GM10266 (cell line): ENCODE measurements around the gene UBQLN1.
"Not testable (repeated sequence)": the region's sequence is repeated elsewhere in the genome, so short reads cannot be mapped to it uniquely, and the experiment has no call there.

Experiments
- DNase-seq: peaks from one replicate; pipeline ENCODE4 v3.0.0; 2012; ENCODE audit errors: extremely low spot score
- TF ChIP-seq, protein P1 (sequence below): IDR thresholded peaks from 2 replicates; pipeline ENCODE4 v1.5.1; 2012; ENCODE audit warnings: mild to moderate bottlenecking, low read depth; ENCODE audit not compliant: control insufficient read depth, insufficient read depth; ENCODE audit errors: missing control alignments

Gene UBQLN1

GRCh38 chr9:83707768-83708514 lies at the start of gene UBQLN1:
Gene UBQLN1, minus strand, starts transcription at chr9:83707958. Its CDS starts 279 bp downstream, at chr9:83707679.
- TF ChIP-seq, protein P1, sequence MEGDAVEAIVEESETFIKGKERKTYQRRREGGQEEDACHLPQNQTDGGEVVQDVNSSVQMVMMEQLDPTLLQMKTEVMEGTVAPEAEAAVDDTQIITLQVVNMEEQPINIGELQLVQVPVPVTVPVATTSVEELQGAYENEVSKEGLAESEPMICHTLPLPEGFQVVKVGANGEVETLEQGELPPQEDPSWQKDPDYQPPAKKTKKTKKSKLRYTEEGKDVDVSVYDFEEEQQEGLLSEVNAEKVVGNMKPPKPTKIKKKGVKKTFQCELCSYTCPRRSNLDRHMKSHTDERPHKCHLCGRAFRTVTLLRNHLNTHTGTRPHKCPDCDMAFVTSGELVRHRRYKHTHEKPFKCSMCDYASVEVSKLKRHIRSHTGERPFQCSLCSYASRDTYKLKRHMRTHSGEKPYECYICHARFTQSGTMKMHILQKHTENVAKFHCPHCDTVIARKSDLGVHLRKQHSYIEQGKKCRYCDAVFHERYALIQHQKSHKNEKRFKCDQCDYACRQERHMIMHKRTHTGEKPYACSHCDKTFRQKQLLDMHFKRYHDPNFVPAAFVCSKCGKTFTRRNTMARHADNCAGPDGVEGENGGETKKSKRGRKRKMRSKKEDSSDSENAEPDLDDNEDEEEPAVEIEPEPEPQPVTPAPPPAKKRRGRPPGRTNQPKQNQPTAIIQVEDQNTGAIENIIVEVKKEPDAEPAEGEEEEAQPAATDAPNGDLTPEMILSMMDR: no peak
- peak; percentile 94 for DNase-seq

DNA sequence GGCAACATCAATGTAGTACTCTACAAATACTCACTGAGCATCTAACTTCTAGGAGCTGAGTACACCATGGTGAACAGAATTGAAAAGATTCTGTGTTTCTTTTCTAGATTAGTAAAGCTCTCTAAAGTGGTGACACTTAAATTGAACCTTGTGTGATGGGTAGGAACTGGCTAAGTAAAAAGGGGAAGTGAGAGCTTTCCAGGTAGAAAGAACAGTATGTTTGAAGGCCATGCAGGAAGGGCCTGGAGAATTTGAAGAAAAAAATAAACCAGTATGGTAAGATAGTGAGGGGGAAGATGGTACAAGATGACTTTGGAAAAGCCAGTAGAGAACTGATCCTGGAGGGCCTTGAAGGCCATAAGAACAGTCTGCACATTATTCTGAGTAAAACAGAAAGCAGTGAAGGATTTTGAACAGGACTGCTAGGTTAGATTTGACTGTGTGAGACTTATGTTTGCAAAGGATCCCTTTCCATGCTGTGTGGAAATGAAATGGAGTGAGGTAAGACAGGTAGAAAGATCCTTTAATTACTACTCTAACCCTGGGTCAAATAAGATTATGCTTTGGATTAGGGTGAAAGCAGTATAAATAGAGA lies 46.7 kb upstream of the UBQLN1 start:
- TF ChIP-seq, protein P1: no peak
- no peak for DNase-seq

GRCh38 chr9:83749706-83750105 lies 41.9 kb upstream of the UBQLN1 start:
- TF ChIP-seq, protein P1: no peak

DNA sequence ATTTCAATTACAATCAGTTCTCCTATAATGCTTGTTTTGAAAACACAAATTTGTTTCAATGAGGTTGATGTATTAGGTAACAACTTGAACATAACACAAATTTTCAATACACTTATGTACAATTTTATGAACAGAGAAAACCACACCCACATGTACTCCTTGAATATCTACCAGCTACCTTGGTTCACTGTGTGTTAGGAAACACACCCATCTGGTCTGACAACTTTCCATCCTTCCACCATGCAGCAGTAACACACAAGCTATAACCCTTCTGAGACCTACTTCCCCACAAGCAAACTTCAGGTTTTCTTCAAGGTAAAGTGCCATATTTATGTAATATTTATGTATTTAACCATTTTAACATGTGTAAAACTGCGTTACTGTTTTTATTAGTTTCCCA lies 36.4 kb upstream of the UBQLN1 start:
- TF ChIP-seq, protein P1: no peak

More at GRCh38 chr9:83749706-83750105, 41.9 kb upstream of the UBQLN1 start:
- DNase-seq: no peak

GRCh38 chr9:83733739-83734138 lies 26.0 kb upstream of the UBQLN1 start:
- DNase-seq: no peak
- TF ChIP-seq, protein P1: no peak

More for the DNA sequence above, 36.4 kb upstream of the UBQLN1 start:
- no peak for DNase-seq

- DNase-seq: not testable (repeated sequence)
Observed at GRCh38 chr9:83728591-83729368, 21.0 kb upstream of the UBQLN1 start.

- no peak for DNase-seq
- TF ChIP-seq, protein P1: no peak
Observed at GRCh38 chr9:83724436-83724835, 16.7 kb upstream of the UBQLN1 start.
